GM21381 (cell line): ENCODE data around the gene PLA2R1.

Source experiments
- ATAC-seq: cut with Tn5 transposase; IDR thresholded peaks from one replicate; pipeline ENCODE4 v1.9.1; 2021; ENCODE audit warnings: mild to moderate bottlenecking, moderate library complexity; ENCODE audit not compliant: unreplicated experiment

The PLA2R1 gene

DNA sequence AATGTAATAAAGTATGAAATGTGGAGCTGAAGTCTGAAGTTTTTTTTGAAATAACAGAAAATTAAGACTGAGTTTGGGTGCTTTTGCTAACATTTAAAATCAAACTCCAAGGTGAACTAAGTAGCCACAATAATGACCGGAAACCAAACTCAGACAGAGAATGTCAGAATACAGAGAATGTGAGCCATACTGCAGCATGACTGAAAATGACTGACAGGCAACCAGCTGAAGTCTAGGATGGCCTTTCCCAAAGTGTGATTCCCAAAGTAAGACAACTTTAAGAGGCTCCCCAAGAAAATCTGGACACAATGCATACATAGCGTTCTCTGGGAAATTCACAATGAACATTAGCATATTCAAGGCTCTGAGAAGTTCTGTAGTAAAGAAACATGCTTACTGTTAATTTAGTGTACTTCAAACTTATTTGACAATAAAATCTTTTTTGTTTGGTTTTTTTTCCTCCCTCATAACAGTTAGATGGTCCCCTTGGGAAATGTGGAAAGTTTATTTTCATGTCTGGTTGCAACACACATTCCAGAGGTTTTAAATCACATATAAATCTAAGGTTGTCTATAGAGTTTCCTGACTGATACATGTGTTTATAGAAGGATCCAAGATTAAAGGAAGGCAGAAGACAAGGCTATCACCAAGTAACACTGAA lies 28.6 kb downstream of the PLA2R1 start:
- ATAC-seq: no peak

GRCh38 chr2:160029270-160029628 lies 33.2 kb downstream of the PLA2R1 start:
- no peak for ATAC-seq

DNA sequence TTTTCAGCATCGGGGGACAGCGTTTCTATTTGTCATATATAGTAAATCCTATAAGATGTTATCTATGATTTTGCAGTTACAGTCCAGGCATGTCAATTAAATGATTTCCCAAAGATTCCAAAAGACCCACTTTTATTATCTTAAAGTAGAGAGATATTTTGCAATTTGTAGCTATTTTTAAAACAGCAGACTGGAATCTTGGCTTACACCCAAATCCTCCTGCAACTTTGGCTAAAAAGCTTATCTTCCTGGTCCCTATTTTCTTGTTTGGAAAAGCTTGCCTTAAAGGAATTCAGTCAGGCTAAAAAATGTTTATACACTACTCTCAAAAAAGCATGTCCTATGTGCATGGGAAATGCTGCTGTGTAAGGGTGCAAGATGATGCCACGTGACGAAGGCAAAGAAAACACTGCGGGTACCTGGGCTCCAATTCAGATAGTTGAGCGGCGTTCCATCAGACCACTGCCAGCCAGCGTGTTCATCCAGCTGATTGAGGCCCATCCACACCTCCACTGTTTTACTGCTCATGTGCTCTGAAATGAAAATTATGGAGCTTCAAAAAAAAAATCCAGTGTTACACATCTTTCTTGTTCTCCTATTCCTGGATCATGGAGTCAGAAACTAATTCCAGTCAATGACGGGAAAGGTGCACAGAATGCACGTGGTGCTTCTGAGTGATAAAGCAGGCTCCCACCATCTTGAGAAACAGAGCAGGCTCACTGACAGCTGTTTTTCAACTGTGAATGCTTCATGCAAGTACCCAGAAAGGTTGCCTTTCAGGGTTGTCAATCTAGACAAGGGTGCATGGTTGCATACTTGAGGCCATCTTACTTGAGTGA lies 33.8 kb downstream of the PLA2R1 start:
- ATAC-seq: no peak

- ATAC-seq: no peak
Observed at GRCh38 chr2:160022162-160022561, 40.3 kb downstream of the PLA2R1 start.

DNA sequence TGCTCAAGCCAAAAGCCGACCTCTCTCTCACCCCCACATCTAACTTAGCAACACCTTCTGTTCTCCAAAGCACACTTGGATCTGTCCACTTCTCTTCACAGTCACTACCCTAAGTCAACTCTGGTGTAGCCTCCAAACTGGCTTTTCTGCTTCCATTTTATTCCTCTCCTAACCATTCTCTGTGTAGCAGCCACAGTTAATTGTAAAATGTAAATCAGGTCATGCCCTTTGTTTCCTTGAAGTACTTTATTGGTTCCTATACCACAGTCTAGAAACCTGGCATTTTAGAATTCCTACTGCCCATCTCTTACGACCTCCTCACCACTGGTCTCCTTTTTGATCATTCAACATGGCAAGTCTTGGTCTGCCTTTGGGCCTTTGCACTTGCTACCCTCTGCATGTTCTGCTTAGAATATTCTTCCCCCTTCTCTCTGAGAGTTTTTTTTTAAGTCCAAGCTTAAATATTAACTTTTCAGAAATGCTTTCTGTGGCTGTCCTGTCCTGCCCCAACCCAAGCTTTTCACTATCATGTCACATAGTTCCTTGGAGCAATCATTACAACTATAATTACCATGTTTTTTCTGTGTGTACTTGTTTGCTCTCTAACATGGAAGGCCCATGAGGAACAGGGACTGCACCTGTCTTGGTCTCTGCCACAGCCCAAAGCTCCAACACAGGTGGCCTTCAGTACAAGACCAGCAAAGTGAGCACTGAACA lies 42.9 kb downstream of the PLA2R1 start:
- no peak for ATAC-seq

GRCh38 chr2:160015746-160016145 lies 46.7 kb downstream of the PLA2R1 start:
- ATAC-seq: no peak

- ATAC-seq: no peak
Observed at GRCh38 chr2:160014227-160014626, 48.2 kb downstream of the PLA2R1 start.

GRCh38 chr2:160010361-160011145 lies 51.9 kb downstream of the PLA2R1 start:
- no peak for ATAC-seq

- ATAC-seq: no peak
Observed at GRCh38 chr2:160007111-160007510, 55.3 kb downstream of the PLA2R1 start.

DNA sequence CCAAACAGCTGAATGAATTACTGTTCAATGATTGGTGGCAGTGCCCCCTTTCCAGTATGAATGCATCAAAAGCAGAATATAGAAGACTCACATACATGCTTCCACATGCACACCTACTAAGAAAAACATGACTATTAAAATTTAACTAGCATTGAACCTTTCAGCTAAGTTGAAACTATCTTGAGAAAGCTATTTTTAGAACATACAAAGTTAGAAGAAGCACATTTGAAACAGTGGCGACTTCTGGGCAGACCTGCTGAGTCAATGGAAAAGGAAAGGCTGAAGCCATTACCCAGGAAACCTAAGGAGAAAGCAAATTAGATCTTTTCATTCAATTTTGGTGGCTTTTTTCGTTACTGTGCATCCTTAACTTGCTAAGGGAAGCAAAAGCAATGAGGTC lies 55.9 kb downstream of the PLA2R1 start:
- ATAC-seq: no peak

GRCh38 chr2:160005908-160006307 lies 56.5 kb downstream of the PLA2R1 start:
- no peak for ATAC-seq

DNA sequence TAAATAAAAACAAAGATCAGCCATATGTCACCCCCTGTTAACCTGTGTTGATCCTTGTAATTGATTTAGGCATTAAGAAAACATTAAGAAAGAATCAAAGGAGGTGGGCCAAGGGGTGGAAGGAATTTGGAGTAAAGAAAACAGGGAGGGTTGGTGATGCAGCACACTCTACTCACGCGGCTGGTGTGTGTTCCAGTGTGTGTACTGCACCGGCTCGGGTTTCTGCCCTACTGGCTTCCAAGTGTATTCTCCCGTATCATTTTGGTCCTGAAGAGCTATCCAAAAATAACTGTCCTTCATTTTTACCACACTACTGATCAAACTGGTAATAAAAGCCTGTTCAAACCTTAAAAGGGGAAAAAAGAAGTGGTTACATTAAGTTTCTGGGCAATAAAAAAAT lies 56.9 kb downstream of the PLA2R1 start:
- no peak for ATAC-seq

GRCh38 chr2:159998961-159999360 lies 63.5 kb downstream of the PLA2R1 start:
- no peak for ATAC-seq

DNA sequence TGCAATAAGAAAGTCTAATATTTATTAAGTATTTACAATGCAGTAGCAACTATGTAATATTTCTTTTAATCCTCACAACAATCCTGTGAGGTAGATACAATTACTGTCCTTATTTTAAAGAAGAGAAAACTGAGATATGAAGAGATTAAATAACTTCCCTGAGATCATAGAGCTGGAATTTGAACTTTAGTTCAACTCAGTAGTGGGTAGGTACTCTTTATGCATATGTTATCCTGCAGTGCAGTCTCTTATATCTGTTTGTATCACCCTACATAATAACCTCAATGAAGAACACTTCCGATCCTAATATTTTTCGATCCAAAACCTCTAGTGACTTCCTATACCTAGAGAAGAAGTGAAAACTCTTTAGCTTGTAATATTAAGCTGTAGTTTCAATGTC lies 64.2 kb downstream of the PLA2R1 start:
- no peak for ATAC-seq

GRCh38 chr2:159996792-159997546 lies 65.4 kb downstream of the PLA2R1 start:
- ATAC-seq: no peak

- ATAC-seq: no peak
Observed at GRCh38 chr2:159995038-159995437, 67.4 kb downstream of the PLA2R1 start.

DNA sequence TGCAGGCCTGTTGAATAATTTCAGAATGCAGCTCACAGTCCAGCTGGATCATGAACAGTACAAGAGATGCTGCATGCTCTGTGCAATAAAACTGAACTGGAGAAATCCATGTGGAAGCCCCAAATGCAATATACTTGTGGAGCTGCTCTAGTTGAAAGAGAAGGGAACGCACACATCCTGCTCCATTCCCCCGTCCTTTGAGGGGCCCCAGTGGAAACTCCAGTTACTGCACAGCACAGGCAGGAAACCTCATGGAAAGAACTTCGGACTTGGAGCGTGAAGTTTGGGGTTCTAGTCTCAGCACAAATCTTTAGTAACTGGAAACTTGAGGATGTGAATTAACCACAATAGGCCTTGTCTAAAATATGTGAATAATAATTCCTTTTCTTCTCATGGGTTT lies 73.2 kb downstream of the PLA2R1 start:
- no peak for ATAC-seq

- no peak for ATAC-seq
Observed at GRCh38 chr2:159988412-159988970, 73.9 kb downstream of the PLA2R1 start.

DNA sequence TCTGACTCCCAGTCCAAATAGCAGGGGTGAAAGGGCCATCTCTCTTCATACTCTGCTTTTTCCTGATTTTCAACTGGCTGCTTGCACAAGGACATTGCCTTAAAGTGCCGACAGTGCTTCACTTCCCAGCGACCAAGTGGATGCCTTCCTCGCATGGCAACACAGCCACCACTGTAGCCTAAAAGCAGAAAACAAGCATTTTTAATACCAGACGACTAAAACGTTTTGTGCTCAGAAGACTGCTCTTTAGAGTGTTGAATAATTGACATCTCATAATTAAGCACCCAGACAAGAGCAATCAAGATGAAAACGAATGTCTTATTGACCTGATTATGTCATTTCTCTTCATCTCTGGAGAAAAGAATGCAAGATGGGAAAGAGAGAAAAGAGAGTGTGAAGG lies 75.2 kb downstream of the PLA2R1 start:
- no peak for ATAC-seq

GRCh38 chr2:159985656-159986055 lies 76.8 kb downstream of the PLA2R1 start:
- no peak for ATAC-seq
